Measurements from ENCODE around the gene SPARC.
"Not testable (repeated sequence)": the region's sequence is repeated elsewhere in the genome, so short reads cannot be mapped to it uniquely, and the experiment has no call there.

The SPARC gene

GRCh38 chr5:151680944-151681427 is 5.7 kb downstream of the SPARC start:
- no peak overlapping the region for H3K4me3 ChIP-seq (ENCODE audit: control insufficient read depth in 1 of 7, extremely low read depth in 1 of 7, insufficient read depth in 4 of 7, low read depth in 2 of 7, low read length in 6 of 7)
- H3K36me3 ChIP-seq (ENCODE audit: control insufficient read depth in 4 of 4, insufficient read depth in 4 of 4, low read length in 3 of 4): peaks cover 0 to 4% (median 0%) of the 10 kb centered on the region in 4 experiments
- DNase-seq: no peak
- H3K27ac ChIP-seq (ENCODE audit: insufficient read depth in 1 of 2, low read depth in 1 of 2, low read length in 2 of 2, poor library complexity in 1 of 2, severe bottlenecking in 2 of 2): no peak overlapping the region
- no peaks in the 10 kb centered on the region for H3K27me3 ChIP-seq (replicated peaks in 2 of 5; ENCODE audit: control insufficient read depth in 4 of 5, insufficient read depth in 5 of 5, low read length in 4 of 5)
- ChIA-PET POLR2A (no interaction called here), CTCF (interaction anchor here (1.0 to 12.2 kb wide), 4 partner anchors 13 to 28 kb away, joined by 3 to 86 read pairs (median 4); no protein-coding TSS in a partner anchor)
- H3K9me3 ChIP-seq (ENCODE audit: control extremely low read depth in 1 of 5, control insufficient read depth in 4 of 5, insufficient read depth in 2 of 5, low read depth in 1 of 5, low read length in 4 of 5): no peaks in the 10 kb centered on the region
- H3K4me1 ChIP-seq (ENCODE audit: control extremely low read depth in 1 of 4, control insufficient read depth in 4 of 4, insufficient read depth in 4 of 4, low read length in 3 of 4): peaks cover 5 to 59% (median 48%) of the 10 kb centered on the region in 4 experiments
- 94% methylated on average over 5 of the region's 5 CpGs for whole genome bisulfite sequencing (ENCODE audit: insufficient coverage)

- WGBS (ENCODE audit: insufficient coverage): no CpG with 5 or more reads among the region's 7 CpGs
- DNase-seq; H3K27ac ChIP-seq (ENCODE audit: insufficient read depth in 1 of 2, low read depth in 1 of 2, low read length in 2 of 2, poor library complexity in 1 of 2, severe bottlenecking in 2 of 2); H3K9me3 ChIP-seq (ENCODE audit: control extremely low read depth in 1 of 5, control insufficient read depth in 4 of 5, insufficient read depth in 2 of 5, low read depth in 1 of 5, low read length in 4 of 5); H3K36me3 ChIP-seq (ENCODE audit: control insufficient read depth in 4 of 4, insufficient read depth in 4 of 4, low read length in 3 of 4); POLR2A ChIA-PET; H3K4me3 ChIP-seq (ENCODE audit: control insufficient read depth in 1 of 7, extremely low read depth in 1 of 7, insufficient read depth in 4 of 7, low read depth in 2 of 7, low read length in 6 of 7); H3K27me3 ChIP-seq (replicated peaks in 2 of 5; ENCODE audit: control insufficient read depth in 4 of 5, insufficient read depth in 5 of 5, low read length in 4 of 5): not testable (repeated sequence)
- CTCF ChIA-PET: interaction anchor here (1.1 to 12.2 kb wide), 2 partner anchors 10 to 20 kb away, joined by 3 to 86 read pairs; no protein-coding TSS in a partner anchor
- H3K4me1 ChIP-seq (ENCODE audit: control extremely low read depth in 1 of 4, control insufficient read depth in 4 of 4, insufficient read depth in 4 of 4, low read length in 3 of 4): peaks cover 8 to 56% (median 49%) of the 10 kb centered on the region in 4 experiments
Measured at GRCh38 chr5:151680156-151680505, 6.6 kb downstream of the SPARC start.

DNA sequence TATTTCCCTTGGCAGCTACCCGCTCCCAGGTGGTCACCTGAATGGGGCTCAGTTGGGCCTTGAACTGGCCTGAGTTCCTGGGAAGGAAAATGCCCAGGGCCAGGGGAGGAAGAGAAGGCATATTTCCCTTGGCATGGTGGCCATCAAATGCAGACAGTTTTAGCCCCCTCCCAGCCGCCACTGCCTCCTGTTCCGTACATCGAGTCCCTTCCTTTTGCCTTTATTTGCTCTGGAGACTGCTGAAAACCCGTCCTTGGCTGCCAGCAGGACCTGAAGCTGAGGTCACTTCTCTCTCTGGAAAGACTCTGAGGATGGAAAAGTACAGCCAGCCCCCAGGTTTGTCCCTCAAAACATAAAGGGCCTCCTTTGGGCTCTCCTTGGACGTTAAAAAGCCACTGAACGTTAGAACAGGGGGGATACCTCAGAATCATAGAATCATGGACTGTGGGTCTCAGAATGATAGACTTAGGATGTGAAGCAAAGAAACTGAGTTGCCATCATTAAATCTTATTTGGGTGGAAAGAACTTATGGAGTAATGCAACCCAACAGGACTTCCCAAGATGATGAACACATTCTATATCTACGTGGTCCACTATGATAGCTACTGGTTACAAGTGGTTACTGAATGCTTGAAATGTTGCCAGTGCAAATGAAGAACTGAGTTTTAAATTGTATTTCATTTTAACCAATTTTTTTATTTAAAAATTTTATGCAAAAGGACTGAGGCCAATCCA is 7.1 kb downstream of the SPARC start:
- H3K9me3 ChIP-seq (ENCODE audit: control extremely low read depth in 1 of 5, control insufficient read depth in 4 of 5, insufficient read depth in 2 of 5, low read depth in 1 of 5, low read length in 4 of 5): no peaks in the 10 kb centered on the region
- WGBS (ENCODE audit: insufficient coverage): 94% methylated on average over 7 of the region's 8 CpGs
- H3K27ac ChIP-seq (ENCODE audit: insufficient read depth in 1 of 2, low read depth in 1 of 2, low read length in 2 of 2, poor library complexity in 1 of 2, severe bottlenecking in 2 of 2): no peak overlapping the region
- no peak overlapping the region for H3K4me3 ChIP-seq (ENCODE audit: control insufficient read depth in 1 of 7, extremely low read depth in 1 of 7, insufficient read depth in 4 of 7, low read depth in 2 of 7, low read length in 6 of 7)
- ChIA-PET POLR2A (no interaction called here), CTCF (interaction anchor here (1.1 to 12.2 kb wide), 2 partner anchors 9 to 19 kb away, joined by 3 to 86 read pairs; no protein-coding TSS in a partner anchor)
- DNase-seq: no peak
- H3K36me3 ChIP-seq (ENCODE audit: control insufficient read depth in 4 of 4, insufficient read depth in 4 of 4, low read length in 3 of 4): peaks cover 0 to 4% (median 1%) of the 10 kb centered on the region in 4 experiments
- peaks cover 8 to 51% (median 46%) of the 10 kb centered on the region in 4 experiments for H3K4me1 ChIP-seq (ENCODE audit: control extremely low read depth in 1 of 4, control insufficient read depth in 4 of 4, insufficient read depth in 4 of 4, low read length in 3 of 4)
- H3K27me3 ChIP-seq (replicated peaks in 2 of 5; ENCODE audit: control insufficient read depth in 4 of 5, insufficient read depth in 5 of 5, low read length in 4 of 5): no peaks in the 10 kb centered on the region

- no CpG with 5 or more reads among the region's 5 CpGs for WGBS (ENCODE audit: insufficient coverage)
- H3K4me3 ChIP-seq (ENCODE audit: control insufficient read depth in 1 of 7, extremely low read depth in 1 of 7, insufficient read depth in 4 of 7, low read depth in 2 of 7, low read length in 6 of 7): peak overlapping the region in 1 of 7 experiments; percentile 47
- peaks cover 0 to 9% (median 5%) of the 10 kb centered on the region in 4 experiments for H3K36me3 ChIP-seq (ENCODE audit: control insufficient read depth in 4 of 4, insufficient read depth in 4 of 4, low read length in 3 of 4)
- peaks cover 8 to 42% (median 41%) of the 10 kb centered on the region in 4 experiments for H3K4me1 ChIP-seq (ENCODE audit: control extremely low read depth in 1 of 4, control insufficient read depth in 4 of 4, insufficient read depth in 4 of 4, low read length in 3 of 4)
- no peak overlapping the region for H3K27ac ChIP-seq (ENCODE audit: insufficient read depth in 1 of 2, low read depth in 1 of 2, low read length in 2 of 2, poor library complexity in 1 of 2, severe bottlenecking in 2 of 2)
- no peaks in the 10 kb centered on the region for H3K27me3 ChIP-seq (replicated peaks in 2 of 5; ENCODE audit: control insufficient read depth in 4 of 5, insufficient read depth in 5 of 5, low read length in 4 of 5)
- H3K9me3 ChIP-seq (ENCODE audit: control extremely low read depth in 1 of 5, control insufficient read depth in 4 of 5, insufficient read depth in 2 of 5, low read depth in 1 of 5, low read length in 4 of 5): no peaks in the 10 kb centered on the region
- no peak for DNase-seq
- POLR2A ChIA-PET: no interaction called here
- CTCF ChIA-PET: interaction anchor here (12.2 kb wide), 1 partner anchor 19 kb away, joined by 86 read pairs; no protein-coding TSS in a partner anchor
Measured at GRCh38 chr5:151678713-151679112, 8.0 kb downstream of the SPARC start.

GRCh38 chr5:151677776-151678545 is 8.8 kb downstream of the SPARC start:
- Histone ChIP-seq H3K9me3 (ENCODE audit: control extremely low read depth in 1 of 5, control insufficient read depth in 4 of 5, insufficient read depth in 2 of 5, low read depth in 1 of 5, low read length in 4 of 5) (no peaks in the 10 kb centered on the region), H3K27me3 (replicated peaks in 2 of 5; ENCODE audit: control insufficient read depth in 4 of 5, insufficient read depth in 5 of 5, low read length in 4 of 5) (no peaks in the 10 kb centered on the region), H3K27ac (ENCODE audit: insufficient read depth in 1 of 2, low read depth in 1 of 2, low read length in 2 of 2, poor library complexity in 1 of 2, severe bottlenecking in 2 of 2) (peak overlapping the region; percentile 31 to 59), H3K4me3 (ENCODE audit: control insufficient read depth in 1 of 7, extremely low read depth in 1 of 7, insufficient read depth in 4 of 7, low read depth in 2 of 7, low read length in 6 of 7) (peak overlapping the region in 3 of 7 experiments; percentile 47 to 66 (median 57)), H3K4me1 (ENCODE audit: control extremely low read depth in 1 of 4, control insufficient read depth in 4 of 4, insufficient read depth in 4 of 4, low read length in 3 of 4) (peaks cover 8 to 35% (median 34%) of the 10 kb centered on the region in 4 experiments), H3K36me3 (ENCODE audit: control insufficient read depth in 4 of 4, insufficient read depth in 4 of 4, low read length in 3 of 4) (peaks cover 2 to 16% (median 7%) of the 10 kb centered on the region in 4 experiments)
- CTCF ChIA-PET: interaction anchor here (0.9 to 12.2 kb wide), 4 partner anchors 17 to 53 kb away, joined by 3 to 86 read pairs (median 4); no protein-coding TSS in a partner anchor
- POLR2A ChIA-PET: interaction anchor here (0.8 kb wide), 1 partner anchor 93 kb away, joined by 3 read pairs; the partner anchor contains the start of gene G3BP1
- peak in 2 of 3 donors; percentile 32 to 53 for DNase-seq
- WGBS (ENCODE audit: insufficient coverage): 9% methylated on average over 5 of the region's 6 CpGs

GRCh38 chr5:151676719-151677118 is 10.0 kb downstream of the SPARC start:
- H3K27me3 ChIP-seq (replicated peaks in 2 of 5; ENCODE audit: control insufficient read depth in 4 of 5, insufficient read depth in 5 of 5, low read length in 4 of 5): no peaks in the 10 kb centered on the region
- H3K36me3 ChIP-seq (ENCODE audit: control insufficient read depth in 4 of 4, insufficient read depth in 4 of 4, low read length in 3 of 4): peaks cover 4 to 20% (median 11%) of the 10 kb centered on the region in 4 experiments
- CTCF ChIA-PET: interaction anchor here (0.9 to 12.2 kb wide), 4 partner anchors 8 to 54 kb away, joined by 3 to 86 read pairs (median 3); no protein-coding TSS in a partner anchor
- WGBS (ENCODE audit: insufficient coverage): 100% methylated on average over 1 of the region's 2 CpGs
- POLR2A ChIA-PET: no interaction called here
- H3K4me3 ChIP-seq (ENCODE audit: control insufficient read depth in 1 of 7, extremely low read depth in 1 of 7, insufficient read depth in 4 of 7, low read depth in 2 of 7, low read length in 6 of 7): no peak overlapping the region
- DNase-seq: no peak
- no peaks in the 10 kb centered on the region for H3K9me3 ChIP-seq (ENCODE audit: control extremely low read depth in 1 of 5, control insufficient read depth in 4 of 5, insufficient read depth in 2 of 5, low read depth in 1 of 5, low read length in 4 of 5)
- peaks cover 8 to 32% (median 30%) of the 10 kb centered on the region in 4 experiments for H3K4me1 ChIP-seq (ENCODE audit: control extremely low read depth in 1 of 4, control insufficient read depth in 4 of 4, insufficient read depth in 4 of 4, low read length in 3 of 4)
- H3K27ac ChIP-seq (ENCODE audit: insufficient read depth in 1 of 2, low read depth in 1 of 2, low read length in 2 of 2, poor library complexity in 1 of 2, severe bottlenecking in 2 of 2): no peak overlapping the region

Data from common myeloid progenitor, CD34-positive (primary cell).